GM12801 (cell line): Measurements from ENCODE around the gene ZNF524.
A peak's percentile ranks its signal among the peaks of the same experiment; 100 is the strongest.

Source experiments
- TF ChIP-seq, protein P1 (sequence below): IDR thresholded peaks from one replicate; pipeline ENCODE4 v1.5.1; 2011; ENCODE audit warnings: control low read depth; ENCODE audit not compliant: insufficient read length; ENCODE audit errors: extremely low read depth

Gene ZNF524

DNA sequence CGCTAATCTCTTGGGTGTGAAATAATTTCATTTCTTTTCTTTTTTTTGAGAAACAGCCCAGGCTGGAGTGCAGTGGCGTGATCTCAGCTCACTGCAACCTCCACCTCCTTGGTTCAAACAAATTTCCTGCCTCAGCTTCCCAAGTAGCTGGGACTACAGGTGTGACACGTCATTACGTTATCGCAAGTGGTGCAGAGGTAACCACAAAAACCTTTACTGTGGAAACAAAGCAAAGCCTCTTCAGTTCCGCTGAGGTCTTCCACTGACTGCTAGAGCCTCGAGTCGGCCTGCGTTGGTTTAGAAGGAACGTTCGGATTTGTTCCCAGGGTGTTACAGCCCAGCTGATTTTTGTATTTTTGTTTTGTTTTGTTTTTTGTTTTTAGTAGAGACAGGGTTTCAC, 26.3 kb downstream of the ZNF524 start:
- TF ChIP-seq, protein P1, sequence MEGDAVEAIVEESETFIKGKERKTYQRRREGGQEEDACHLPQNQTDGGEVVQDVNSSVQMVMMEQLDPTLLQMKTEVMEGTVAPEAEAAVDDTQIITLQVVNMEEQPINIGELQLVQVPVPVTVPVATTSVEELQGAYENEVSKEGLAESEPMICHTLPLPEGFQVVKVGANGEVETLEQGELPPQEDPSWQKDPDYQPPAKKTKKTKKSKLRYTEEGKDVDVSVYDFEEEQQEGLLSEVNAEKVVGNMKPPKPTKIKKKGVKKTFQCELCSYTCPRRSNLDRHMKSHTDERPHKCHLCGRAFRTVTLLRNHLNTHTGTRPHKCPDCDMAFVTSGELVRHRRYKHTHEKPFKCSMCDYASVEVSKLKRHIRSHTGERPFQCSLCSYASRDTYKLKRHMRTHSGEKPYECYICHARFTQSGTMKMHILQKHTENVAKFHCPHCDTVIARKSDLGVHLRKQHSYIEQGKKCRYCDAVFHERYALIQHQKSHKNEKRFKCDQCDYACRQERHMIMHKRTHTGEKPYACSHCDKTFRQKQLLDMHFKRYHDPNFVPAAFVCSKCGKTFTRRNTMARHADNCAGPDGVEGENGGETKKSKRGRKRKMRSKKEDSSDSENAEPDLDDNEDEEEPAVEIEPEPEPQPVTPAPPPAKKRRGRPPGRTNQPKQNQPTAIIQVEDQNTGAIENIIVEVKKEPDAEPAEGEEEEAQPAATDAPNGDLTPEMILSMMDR: no peak

DNA sequence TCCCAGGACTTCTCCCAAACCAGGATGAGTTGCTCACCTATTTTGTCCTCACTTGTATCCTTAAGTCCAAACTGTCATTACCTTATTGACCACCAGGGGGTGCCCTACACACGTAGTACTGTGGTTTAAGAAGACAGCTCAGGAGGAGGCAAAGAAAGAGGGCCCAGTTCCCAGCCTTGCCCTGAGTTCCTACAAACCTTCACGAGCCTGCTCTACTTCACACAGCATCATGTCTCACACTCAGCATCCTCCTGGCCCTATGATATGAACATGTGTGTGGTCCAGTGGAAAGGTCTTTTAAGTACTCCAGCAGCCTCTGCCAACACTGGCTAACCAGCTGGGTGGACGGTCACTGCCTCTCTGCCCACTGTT, 32.4 kb downstream of the ZNF524 start:
- TF ChIP-seq, protein P1: peak; percentile 57

DNA sequence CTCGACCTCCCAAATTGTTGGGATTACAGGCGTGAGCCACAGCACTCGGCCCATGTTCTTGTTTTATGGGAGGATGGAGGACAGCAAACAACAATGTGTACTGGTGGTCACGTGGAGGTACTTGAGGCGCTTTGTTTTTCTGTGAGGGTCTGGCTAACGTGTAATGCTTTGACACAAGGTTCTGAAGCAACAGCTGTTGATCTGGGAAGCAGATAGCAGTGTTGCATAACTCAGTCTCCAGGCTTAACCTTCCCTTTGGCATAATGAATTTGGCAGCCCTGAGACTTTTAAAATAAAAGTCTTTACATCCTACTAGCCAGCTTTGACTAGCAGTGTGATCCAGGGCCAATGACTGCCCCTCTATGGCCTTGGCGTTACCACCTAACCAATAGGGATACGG, 33.8 kb downstream of the ZNF524 start:
- TF ChIP-seq, protein P1: no peak

DNA sequence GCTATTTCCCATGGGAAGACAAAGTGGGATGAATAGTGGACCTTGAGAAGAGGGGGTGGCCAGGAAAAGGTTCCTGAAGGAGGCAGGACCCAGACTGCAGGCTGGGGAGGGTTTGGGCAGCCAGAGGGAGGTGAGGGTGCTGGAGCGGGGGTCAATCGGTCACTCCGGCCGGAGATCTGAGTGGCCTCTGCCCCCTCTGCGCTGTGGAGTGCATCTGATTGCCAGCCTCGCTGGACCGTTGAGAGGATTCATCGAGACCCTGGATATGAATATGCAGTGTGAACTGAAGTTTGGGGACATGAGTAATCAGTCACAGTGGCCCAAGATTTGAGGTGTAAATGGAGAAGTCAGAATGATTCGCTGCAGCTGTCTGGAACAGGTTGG, 35.2 kb downstream of the ZNF524 start:
- TF ChIP-seq, protein P1: no peak

DNA sequence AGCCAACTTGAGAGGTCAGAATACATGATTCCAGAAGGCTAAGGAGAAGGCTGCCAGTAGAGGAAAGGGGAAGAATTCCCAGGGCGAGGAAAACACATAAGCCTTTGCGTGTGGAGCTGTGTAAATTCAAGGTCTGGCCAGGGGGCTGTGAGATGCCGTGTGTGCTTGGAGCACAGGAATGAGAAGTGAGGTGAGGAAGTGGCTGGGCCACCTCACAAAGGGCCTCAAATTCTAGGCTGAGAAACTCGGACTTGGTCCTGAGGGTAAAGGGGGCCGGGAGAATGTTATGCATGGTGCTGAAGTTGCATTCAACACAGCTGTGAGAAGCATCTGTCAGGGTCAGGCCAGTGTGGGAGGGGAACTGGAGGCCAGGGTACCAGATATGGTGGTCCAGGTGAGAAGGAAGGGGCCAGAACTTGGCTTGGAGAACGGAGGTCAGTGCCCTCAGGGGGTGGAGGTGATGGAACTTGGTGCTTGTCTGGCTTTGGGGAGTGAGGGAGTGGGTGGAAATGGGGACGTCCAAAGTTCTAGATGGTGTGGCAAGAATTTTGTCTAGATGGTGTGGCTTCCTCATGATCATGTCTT, 35.9 kb downstream of the ZNF524 start:
- TF ChIP-seq, protein P1: no peak

DNA sequence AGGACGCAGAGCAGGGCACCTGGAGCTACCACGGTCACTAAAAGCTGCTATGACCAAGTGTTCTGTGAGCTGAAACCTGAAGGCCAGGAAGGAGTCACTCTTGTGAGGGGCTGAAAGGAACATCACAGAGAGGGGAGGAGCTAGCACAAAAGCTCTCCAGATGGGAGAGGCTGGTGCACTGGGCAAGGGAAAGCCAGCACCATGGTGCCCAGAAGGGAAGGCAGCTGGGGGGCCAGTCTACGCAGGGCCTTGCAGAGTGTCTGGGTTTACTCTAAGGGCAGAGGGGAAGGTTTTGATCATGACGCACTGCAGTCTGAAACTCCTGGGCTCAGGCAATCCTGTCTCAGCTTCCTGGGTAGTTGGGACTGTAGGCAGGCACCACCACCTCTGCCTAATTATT, 36.6 kb downstream of the ZNF524 start:
- TF ChIP-seq, protein P1: no peak

DNA sequence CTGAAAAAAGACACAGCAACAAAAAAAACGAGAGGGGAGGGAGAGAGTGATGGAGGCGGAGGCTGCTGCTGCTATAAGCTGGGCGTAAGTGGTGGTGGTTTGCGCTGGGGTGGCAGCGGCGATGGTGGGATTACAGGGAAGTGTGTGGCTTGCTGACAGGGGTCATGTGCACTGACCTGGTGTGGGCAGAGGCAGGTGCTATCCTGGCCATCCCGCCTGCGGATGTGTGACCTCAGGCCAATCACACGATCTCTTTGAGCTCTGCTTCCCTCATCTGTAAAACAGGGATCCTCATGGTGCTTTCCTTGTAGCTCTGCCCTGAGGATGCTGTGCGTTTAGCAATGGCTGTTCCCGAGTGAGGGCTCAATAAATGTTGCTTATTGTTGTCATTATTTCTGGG, 37.4 kb downstream of the ZNF524 start:
- TF ChIP-seq, protein P1: no peak
